Measurements from ENCODE around the gene YPEL4.
"Not testable (repeated sequence)": the region's sequence is repeated elsewhere in the genome, so short reads cannot be mapped to it uniquely, and the experiment has no call there.

The YPEL4 gene, protein sequence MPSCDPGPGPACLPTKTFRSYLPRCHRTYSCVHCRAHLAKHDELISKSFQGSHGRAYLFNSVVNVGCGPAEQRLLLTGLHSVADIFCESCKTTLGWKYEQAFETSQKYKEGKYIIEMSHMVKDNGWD

DNA sequence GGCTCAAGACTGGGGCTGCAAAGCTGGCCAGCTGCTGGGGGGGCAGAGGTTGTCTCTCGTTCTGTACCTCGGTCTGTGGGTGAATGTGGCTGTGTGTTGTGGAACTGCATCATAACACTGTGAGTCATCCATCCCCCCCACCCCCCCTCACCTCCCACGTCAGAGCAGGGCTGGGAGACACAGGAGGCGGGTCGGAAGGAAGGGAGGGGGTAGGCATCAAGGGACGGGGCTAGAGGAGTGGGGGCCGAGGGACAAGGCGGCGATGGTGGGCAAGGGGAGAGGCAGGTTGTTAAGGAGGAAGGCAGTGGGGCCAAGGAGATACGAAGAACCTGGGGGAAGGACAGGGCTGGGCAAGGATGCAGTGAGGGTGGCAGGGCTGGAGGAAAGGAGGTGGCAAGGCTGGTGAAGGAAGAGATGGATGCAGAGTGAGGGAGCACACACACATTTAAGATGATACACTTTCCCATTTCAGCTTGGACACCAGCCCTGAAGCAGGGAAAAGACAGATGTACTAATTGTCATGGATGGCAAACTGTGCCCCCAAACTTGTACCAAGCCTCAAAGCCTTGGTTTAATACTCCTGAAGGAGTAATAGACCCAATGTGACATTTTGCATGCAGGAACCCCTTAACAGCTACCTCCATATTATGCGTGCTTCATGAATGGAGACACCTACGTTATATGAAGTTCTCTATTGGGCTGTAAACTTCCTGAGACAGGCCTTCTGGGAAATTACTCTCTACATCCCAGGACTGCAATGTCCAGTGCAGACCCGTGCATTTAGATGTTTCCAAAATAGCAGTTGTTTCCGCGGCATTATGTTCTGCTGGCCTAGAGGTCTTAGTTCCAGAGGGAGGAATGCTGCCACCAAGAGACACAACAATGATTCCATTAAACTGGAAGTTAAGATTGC is at the start of gene YPEL4:
Gene YPEL4 (minus strand): TSS at position 87 of the 913 bp plus-strand sequence. CDS start 2,805 bp downstream, outside the sequence.
- peak; percentile 56 for DNase-seq (ENCODE audit: low read depth)

DNA sequence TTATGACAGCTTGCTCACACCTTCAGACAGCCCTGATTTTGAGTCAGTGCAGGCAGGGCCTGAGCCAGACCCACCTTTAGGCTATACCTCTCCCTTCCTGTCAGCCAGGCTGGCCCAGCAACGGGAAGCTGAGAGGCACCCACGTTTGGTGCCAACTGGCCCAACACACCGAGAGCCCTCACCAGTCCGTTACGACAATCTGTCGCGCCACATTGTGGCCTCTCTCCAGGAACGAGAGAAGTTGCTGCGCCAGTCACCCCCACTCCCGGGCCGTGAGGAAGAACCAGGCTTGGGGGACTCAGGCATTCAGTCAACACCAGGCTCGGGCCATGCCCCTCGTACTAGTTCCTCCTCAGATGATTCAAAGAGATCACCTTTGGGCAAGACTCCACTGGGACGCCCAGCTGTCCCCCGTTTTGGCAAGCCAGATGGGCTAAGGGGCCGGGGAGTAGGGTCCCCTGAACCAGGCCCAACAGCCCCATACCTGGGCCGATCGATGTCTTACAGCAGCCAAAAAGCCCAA is 49.2 kb upstream of the YPEL4 start:
- DNase-seq (ENCODE audit: low read depth): no peak

DNA sequence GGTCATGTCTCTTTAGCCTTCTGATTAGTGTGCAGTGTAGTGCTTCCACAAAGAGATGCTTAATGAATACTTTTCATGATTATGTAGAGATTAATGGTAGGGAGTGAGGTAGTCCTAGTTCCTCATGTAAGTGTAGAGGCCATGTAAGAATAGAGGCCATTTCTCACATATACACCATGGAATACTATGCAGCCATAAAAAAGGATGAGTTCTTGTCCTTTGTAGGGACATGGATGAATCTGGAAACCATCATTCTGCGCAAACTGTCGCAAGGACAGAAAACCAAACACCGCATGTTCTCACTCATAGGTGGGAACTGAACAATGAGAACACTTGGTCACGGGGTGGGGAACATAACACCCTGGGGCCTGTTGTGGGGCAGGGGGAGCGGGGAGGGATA is 40.8 kb upstream of the YPEL4 start:
- not testable (repeated sequence) for DNase-seq (ENCODE audit: low read depth)

DNA sequence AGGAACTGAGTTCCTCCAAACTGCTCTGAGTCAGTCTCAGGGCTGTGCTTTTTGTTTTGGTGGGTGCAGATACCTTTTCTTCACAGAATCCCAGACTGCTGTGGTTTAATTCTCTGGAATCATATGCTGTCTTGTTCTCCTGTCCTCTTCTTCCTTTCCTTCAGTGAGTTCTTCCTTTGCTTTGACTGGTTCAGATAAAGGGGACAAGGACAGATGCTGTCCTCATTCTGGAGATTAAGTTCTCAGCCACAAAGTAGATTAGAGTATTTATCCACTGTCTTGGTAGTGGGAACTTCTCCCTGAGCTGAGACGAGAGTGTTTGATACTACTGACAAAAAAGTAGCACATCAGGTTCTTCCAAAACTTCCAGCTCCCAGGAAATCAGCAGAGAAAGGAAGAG is 31.5 kb upstream of the YPEL4 start:
- no peak for DNase-seq (ENCODE audit: low read depth)

DNA sequence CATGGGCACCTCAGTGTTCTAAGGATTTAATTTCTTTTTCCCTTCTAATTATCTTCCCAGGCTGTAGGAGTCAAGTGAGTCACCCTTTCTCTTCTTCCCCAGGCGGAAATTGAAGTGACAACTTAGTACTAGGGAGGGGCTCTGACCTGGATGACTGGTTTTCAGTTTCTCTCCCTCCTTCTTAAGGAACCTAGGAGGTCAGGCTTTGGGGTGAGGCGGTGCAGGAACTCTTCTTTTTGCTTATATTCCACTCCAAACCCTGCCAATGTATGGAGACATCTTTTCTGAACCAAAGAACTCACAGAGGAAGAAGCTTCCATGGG is 30.8 kb upstream of the YPEL4 start:
- no peak for DNase-seq (ENCODE audit: low read depth)

DNA sequence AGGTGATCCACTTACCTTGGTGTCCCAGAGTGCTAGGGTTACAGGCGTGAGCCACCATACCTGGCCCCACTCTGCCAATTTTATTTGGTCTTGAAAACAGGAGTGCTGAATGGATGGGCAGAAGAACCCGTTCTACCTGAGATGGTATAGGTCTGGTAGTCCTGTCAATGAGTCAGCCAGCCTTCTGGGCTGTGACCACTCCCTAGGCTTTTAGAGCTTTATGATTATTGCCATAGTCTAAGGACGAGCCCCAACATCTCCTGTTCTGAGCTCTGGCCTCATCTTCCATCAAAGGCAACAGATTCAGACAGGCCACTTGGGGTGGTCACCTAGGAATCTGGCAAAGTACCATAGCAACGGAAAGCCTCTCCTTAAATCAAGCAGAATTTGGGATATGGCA is 29.7 kb upstream of the YPEL4 start:
- DNase-seq (ENCODE audit: low read depth): no peak

DNA sequence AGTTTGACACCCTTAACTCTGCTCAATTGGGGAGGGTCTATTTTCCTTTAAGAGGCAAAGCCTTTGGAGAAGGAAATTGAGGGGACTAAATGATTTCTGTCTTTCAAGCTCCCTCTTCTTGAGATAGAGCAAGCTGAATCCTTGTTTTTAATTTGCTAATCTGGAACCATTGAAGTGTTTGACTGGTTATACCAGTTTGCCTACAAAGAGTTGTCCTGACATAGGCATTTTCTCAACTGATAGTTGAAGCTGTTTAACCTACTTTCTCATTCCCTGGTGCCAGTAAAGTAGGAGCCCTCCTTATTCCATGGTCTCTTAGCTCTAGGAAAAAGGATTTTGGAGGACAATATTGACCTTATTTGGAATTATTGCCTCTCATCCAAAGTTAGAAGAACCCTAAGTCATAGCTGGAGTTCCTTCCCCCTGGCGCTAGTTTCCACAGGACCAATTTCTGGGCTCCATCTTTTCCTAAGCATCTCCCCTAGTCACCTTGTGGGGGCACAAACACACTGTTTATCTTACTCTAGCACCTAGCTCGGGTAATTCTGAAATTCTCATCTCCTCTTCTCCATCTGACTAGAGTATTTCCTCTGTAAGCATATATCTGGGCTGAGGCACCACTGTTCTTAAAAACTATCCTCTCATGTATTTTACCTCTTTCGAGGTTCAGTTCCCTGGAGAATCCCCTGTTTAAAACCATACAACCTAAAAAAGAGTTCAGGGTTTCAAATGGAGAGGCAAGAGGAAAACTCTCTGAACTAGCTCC is 25.6 kb upstream of the YPEL4 start:
- DNase-seq (ENCODE audit: low read depth): no peak

DNA sequence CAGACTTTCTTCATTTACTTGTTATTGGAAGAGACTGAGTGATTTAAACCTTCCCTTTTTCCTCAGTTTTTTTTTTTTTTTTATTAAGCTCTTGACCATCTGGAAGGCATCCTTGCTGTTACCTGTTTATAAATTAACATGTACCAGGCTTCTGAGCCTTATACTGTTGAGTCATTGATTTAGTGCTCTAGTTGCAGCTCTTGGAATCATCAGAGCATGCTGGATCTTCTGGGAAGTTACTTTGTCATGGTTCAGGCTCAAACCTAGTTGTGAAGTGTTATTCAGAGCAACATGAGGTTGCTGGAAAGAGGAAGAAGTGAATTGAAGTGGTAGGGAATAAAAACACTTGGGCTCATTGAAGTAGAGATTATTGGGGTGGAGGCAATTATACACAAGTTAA is 24.5 kb upstream of the YPEL4 start:
- no peak for DNase-seq (ENCODE audit: low read depth)

DNA sequence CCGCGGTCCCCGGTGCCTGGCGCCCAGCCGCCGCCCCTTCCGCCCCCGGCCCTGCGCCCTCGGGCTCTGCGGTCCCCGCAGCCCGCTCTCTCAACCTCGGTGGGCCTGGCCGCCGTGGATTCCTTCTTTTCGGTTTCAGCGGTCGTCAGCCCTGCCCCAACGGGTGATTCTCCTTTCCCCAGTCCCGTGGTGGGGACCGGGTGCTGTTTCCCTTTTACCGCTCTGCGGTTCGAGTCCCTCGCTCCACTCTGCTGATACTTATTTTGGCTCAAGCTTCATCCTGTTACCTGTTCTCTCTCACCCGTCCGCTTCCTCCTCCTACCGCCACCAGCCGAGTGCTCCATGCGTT is 18.7 kb upstream of the YPEL4 start:
- DNase-seq (ENCODE audit: low read depth): no peak

DNA sequence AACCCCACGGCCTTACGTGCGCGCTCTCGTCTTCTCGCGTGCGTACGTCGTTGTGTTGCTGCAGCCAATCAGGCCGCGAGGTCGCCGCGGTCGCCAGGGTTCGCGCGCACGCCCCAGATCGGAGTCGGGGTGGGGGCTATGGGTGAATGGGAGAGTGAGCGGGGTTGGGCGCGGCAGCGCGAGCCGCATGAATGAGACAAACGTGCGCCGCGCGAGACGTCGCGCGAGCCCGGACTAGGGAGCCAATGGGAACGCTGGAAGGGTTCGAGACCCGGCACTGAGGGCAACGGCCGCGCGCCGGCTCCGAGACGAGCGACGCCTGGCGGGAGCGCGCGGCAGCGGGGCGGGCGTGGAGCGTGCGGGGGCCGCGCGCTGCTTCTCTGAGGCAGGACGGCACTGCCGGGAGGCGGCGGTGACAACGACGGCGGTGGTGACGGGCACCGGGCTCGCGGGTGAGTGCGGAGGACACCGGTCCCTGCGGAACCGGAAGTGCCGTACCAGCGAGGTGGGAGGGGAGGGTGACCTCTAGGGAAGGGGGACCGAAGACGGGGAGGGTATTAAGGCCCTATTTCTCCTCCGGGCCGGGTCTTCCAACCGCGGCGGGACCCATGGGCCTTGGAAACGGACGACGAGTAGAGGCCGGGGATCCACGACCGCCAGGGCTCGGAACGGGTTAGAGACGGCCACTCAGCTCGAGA is 18.2 kb upstream of the YPEL4 start, which contains the start of gene ZDHHC5:
Gene ZDHHC5 (plus strand): TSS at position 379 of the 698 bp plus-strand sequence. CDS start 4,977 bp downstream, outside the sequence.
- DNase-seq (ENCODE audit: low read depth): peak; percentile 99

DNA sequence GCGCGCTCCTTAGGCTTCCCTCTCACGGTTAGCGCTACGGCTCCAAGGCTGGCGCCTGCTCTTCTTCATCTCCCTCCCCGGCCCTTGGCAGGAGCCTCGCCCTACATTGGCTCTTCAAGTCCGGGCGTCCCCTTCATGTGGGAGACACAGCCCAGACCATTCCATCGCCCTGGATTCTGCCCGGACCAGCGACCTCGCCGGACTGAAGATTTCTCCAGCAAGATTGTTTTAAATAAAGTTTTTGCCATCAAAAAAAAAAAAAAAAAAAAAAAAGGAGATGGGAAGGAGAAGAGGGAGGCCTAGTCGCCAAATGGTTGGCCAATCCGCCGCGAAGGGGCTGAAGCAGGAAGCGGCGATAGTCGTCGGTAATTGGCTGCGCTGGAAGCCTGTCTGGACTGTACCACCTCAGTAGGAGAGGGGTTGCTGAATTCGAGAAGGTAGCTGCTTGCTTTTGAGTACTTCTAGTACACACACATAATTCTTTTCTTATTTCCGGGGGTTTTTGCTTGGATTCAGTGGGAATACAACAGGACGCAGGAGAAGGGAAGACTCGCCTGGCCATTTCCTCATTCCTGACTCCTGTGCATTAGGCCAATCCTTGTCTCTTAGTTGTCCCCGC is 17.5 kb upstream of the YPEL4 start:
- DNase-seq (ENCODE audit: low read depth): peak; percentile 87

DNA sequence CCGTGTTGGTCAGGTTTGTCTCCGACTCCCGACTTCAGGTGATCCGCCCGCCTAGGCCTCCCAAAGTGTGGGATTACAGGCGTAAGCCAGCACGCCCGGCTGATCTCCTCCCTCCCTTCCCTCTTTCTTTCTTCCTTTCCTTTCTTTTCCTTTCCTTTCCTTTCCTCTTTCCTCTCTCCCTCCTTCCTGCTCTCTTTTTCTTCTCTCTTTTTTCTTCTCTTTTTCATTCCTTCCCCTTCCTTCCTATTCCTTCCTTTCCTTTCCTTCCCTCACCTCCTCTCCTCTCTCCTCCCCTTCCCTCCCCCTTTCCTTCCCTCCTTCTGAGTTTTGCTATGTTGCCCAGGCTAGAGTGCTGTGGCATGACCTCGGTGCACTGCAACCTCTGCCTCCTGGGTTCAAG is 14.3 kb upstream of the YPEL4 start:
- DNase-seq (ENCODE audit: low read depth): no peak

DNA sequence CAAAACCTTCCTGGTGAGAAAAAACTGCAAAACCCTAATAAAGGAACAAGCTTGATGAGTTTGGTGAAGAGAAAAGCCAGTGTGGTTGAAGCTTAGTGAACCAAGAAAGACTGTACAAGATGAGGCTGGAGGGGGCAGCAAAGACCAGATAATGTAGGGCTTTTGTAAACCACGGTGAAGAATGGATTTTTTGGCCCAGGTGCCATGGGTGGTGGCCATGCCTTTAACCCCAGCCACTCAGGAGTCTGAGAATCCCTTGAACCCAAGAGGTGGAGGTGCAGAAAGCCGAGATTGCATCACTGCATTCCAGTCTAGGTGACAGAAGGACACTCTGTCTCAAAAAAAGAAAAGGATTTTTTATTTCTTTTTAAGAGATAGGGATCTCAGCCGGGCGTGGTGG is 13.2 kb upstream of the YPEL4 start:
- DNase-seq (ENCODE audit: low read depth): no peak

DNA sequence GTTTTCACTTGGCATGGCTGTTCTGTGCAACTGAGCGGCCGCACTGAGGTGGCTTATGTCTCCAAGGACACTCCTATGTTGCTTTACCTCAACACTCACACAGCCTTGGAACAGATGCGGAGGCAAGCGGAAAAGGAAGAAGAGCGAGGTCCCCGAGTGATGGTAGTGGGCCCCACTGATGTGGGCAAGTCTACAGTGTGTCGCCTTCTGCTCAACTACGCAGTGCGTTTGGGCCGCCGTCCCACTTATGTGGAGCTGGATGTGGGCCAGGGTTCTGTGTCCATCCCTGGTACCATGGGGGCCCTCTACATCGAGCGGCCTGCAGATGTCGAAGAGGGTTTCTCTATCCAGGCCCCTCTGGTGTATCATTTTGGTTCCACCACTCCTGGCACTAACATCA is 10.0 kb upstream of the YPEL4 start:
- no peak for DNase-seq (ENCODE audit: low read depth)

DNA sequence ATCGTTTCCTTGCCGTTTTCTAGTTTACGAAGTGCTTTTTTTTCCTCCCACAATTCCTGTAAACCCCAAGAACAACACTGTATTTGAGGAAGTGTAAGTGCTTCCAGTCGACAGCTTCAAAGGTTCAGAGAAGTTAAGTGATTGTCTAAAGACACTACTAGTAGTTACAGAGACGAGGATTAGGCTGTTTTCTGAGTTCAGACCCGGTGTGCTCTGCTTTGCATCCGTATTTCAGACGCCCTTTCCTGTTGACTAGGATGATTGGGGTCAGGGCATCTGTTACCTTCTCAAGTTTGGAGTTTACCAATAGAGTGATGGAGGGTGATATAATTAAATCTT is 8.3 kb upstream of the YPEL4 start:
- DNase-seq (ENCODE audit: low read depth): no peak

DNA sequence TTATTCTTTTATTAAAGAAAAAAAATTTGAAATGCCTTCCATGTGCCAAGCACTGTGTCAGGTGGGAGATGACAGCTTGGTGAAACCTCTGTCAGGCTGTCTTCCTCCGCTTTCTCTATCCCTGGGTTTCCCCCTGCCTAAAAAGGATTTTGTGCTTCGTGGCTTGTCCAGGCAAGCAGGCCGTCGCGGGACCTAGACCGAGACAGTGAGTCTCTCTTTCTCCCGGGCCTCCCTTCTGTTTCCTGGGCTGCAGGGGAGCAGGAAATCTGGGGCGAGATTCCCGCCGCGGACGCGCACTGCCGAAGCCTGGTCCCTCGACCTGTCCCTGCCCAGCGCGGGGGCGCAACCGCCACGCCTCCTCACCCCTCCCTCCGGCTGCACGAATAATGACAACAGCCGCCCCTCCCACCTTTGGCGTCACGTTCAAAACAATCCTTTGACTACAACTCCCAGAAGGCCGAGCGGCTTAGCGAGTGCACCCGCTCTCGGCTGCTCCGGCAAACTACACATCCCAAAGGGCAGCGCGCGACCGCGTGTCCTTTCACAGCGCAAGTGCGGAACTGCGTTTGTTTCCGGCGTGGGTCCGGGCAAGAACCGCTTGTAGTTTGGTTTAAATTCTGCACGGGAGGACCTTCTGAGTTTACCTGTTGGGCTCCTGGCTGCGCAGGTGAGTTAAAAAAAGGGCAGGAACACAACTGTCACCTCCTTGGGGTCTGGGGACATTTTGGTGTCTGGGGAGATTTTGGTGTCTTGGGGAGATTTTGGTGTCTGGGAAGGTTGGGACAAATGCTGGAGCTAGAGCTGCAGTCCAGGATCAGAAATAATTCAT is 7.7 kb upstream of the YPEL4 start, which contains the start of gene CLP1:
Gene CLP1 (plus strand): TSS at position 569 of the 829 bp plus-strand sequence. CDS start 1,715 bp downstream, outside the sequence.
- peak; percentile 99 for DNase-seq (ENCODE audit: low read depth)

DNA sequence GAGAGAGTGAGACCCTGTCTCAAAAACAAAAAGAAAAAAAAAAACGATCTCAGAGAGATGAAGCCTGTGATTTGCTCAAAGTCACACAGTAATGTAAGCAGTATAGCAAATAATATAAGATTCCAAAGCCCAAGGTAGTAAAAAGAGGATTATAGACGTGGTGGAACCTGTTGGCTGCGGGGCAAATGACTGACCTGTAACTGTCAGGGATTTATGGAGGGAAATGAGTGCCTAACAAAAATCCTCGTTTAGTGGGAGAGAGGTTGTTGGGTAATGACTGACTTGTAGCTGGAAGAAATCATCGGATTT is 7.1 kb upstream of the YPEL4 start:
- DNase-seq (ENCODE audit: low read depth): no peak

DNA sequence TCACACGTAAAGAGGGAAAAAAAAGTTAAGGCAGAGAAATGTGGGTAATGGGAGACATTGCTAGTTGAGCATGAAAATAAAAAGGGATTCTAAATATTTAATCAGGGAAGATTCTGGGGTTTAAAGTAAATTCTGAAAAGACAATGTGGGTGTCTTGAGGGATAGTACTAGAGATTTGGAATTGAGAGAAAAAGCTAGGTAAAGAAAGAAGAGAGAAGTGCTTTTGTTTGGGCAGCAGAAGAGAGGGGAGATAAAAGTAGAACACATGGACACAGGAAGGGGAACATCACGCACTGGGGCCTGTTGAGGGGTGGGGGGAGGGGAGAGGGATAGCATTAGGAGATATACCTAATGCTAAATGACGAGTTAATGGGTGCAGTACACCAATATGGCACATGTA is 3.5 kb upstream of the YPEL4 start:
- no peak for DNase-seq (ENCODE audit: low read depth)

DNA sequence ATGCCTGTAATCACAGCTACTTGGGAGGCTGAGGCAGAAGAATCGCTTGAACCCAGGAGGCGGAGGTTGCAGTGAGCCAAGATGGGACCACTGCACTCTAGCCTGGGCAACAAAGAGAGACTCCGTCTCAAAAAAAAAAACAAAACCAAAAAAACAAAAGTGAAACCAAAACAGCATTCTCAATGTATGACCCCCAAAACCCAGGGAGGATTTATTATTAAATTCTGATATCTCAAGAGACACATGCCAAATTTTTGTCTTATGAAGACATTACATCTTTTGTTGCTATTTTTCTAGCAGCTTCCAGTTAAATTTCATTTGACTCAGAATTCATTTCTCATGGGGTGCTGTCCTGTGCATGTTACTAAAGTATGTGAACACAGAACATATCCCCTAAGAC is 3.0 kb upstream of the YPEL4 start:
- DNase-seq (ENCODE audit: low read depth): no peak

DNA sequence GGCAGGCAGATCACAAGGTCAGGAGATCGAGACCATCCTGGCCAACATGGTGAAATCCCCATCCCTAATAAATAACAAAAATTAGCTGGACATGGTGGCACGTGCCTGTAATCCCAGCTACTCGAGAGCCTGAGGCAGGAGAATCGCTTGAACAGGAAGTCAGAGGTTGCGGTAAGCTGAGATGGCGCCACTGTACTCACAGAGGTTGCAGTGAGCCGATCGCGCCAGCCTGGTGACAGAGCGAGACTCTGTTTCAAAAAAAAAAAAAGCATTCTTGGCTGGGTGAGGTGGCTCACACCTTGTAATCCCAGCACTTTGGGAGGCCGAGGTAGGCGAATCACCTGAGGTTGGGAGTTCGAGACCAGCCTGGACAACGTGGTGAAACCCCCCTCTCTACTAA is 2.5 kb upstream of the YPEL4 start:
- DNase-seq (ENCODE audit: low read depth): not testable (repeated sequence)

DNA sequence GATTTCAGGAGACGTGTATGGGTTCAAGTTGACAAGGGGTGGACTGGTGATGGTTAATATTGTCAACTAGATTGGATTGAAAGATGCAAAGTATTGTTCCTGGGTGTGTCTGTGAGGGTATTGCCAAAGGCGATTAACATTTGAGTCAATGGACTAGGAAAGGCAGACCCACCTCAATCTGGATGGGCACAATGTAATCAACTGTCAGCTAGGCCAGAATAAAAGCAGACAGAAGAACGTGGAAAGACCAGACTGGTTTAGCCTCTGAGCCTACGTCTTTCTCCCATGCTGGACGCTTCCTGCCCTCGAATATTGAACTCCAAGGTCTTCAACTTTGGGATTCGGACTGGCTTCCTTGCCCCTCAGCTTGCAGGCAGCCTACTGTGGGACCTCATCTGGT is 1.7 kb upstream of the YPEL4 start:
- DNase-seq (ENCODE audit: low read depth): no peak
